GM19372 (cell line): ENCODE results near the gene POLR2E.

ENCODE experiments used
- ATAC-seq: cut with Tn5 transposase; IDR thresholded peaks from one replicate; pipeline ENCODE4 v1.9.1; 2021; ENCODE audit warnings: mild to moderate bottlenecking, low read depth, moderate library complexity; ENCODE audit not compliant: unreplicated experiment

POLR2E gene

DNA sequence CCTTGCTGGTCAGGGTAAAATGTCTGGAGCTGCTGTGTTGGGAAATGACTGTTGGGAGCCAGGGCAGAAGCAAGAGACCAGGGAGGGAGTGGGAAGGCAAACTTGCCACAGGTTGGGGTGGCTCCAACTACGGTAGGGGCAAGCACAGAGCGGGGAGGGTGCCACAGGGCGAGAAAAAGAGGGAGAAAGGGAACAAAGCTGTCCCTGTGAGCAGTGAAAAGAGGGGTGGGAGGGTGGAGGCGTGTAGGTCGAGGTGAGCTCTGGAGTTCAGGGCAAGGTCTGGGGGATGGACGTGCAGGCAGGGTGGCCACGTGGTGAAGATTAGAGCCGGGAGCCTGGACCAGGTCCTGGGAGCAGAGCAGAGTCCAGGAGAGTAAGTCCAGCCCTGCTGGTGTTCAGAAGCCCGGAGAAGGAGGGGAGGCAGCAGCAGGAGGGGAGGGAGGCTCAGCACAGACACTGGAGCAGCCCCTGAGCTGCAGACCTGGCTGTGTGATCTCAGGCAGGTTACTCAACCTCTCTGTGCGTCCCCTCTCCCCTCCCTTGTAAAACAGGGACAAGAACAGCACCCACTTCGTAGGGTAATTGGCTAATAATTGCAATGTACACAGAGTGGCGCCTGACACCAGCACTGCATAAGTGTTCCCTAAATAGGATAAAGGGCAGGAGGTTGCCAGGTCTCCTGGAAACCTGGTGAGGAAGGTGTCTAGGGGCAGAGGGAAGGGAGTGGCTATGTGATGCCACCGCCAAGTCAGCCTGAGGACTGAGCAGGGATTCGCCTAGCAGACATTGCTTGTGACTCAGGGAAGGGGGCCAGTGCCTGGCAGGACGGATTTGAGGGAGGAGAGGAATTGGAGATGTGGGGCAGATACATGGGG lies 3.2 kb upstream of the POLR2E start:
- ATAC-seq = no peak

- no peak for ATAC-seq
Measured at GRCh38 chr19:1097810-1098176, 2.6 kb upstream of the POLR2E start.

- ATAC-seq = no peak
Measured at GRCh38 chr19:1094655-1094977, 559 bp downstream of the POLR2E start.

GRCh38 chr19:1093811-1094553 lies 1.2 kb downstream of the POLR2E start:
- no peak for ATAC-seq

GRCh38 chr19:1093330-1093729 lies 1.8 kb downstream of the POLR2E start:
- ATAC-seq = no peak

GRCh38 chr19:1091544-1092175 lies 3.5 kb downstream of the POLR2E start:
- ATAC-seq = no peak

DNA sequence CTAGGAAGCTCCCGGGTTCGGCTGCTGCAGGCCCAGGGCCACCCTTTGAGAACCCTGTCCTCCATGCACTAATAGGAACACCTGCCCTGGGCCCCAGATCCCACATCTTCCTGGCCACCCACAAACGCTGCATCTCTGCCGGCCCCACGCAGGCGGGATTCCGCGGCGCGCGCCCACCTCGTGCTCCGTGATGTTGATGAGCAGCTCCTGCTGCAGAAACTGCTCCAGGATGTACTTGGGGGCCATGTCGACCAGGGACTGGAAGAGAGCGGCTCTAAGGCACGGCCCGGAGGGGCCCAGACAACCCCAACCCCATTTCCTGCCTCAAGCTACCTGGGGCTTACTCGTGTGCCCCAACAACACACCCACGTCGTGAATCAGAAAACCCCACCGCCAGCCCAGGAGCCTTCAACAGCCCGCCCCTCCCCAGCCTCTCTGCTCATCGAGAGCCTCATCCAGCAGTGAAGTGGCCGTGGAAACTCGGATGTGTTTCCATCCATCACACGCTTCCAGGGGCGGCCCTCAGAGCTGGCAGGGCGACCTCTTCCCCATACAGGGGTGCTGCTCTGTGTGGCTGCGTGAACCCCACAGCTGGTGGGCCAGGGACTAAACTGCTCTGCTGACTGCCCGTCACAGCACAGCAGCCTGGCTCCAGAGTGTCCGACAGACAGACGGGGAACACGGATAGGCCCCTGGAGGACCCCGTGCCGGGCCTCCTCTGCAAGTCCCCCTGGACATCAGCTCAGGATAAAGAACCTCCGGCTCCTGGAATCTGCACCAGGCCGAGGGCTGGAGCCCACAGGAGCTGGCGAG lies 4.2 kb downstream of the POLR2E start:
- no peak for ATAC-seq

- ATAC-seq = no peak
Measured at GRCh38 chr19:1089891-1090290, 5.3 kb downstream of the POLR2E start.

DNA sequence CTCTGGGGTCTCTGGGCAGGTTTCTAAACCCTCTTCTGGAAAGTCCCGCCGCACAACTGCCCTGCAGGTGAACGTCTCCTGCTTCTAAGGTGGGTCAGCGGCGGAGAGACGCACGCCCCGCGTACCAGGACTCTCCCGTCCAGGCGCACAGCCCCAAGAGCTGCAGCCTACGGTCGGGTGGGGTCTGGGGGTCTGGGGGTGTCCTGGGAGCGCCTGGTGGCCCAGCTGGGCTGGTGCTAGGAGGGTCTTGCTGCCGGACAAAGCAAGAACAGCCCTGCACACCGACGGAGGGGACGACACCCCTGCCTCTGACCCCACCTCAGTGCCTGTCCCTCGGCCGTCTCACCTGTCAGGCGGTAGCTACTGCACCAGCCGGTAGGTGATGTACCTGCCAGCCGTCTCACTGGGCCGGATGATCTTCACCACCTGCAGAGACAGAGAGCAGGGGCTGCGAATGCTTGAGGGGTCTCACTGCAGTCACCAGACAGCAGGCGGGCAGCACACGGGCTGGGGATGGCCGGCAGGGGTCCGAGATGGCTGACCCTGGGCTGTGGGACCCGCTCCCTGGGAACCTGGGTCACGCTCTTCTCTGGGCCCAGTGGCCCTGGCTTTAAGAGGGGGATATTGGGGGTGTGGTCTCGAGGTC lies 5.9 kb downstream of the POLR2E start:
- ATAC-seq = no peak

DNA sequence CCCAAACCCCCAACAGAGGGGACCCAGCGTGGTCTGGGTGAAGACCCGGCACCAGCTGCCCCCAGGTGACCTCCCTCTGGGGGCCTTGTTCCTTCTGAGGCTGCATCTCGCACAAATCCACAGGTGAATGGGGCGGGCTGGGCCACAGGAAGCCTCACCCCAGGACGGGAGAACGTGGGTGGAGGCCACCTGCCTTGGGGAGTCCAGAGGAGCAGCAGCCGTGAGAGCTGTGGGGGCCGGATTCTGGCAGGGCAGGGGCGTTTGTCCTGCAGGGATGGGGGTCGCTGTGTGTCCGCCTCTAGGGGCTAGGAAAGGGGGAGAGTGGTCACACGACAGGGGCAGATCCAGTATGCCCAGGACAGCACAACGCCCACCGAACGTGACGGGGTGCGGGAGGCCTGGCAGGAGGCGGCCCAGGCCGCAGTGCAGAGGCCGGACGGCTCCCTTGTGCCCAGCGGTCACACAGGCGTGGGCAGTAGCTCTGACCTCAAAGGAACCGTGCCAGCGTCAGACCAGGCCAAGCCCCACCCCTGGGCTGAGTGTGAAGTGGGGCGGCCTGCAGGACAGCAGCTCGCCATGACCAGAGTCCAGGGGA lies 6.7 kb downstream of the POLR2E start:
- ATAC-seq = no peak

DNA sequence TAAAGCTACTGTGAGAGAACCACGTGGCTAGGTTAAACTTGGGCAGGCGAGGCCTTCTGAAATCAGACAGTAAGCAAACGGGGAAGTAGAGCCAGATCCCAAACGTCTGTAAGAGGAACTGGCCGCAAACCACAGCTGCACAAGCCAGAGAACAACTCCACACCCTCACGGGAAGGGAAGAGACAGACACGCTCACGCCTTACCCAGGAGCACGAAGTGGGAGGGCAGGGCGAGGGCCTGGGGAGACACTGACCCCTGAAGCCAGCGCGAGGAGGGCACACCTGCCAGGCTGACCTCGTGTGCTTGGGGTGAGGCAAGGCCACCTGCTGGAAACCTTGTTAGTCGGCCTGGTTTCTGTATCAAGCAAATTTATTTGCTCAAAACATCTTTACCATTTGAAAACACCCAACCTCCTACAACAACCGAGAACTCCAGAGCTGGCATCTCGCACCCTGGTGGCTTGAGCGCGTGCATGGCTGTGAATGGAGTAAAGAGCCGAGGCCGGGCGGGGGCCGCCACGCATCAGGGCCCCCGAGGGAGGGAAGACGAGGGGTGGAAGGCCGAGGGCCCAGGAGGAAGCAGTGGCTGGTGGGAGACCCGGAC lies 7.3 kb downstream of the POLR2E start:
- ATAC-seq = no peak

- ATAC-seq = no peak
Measured at GRCh38 chr19:1086613-1087012, 8.6 kb downstream of the POLR2E start.

DNA sequence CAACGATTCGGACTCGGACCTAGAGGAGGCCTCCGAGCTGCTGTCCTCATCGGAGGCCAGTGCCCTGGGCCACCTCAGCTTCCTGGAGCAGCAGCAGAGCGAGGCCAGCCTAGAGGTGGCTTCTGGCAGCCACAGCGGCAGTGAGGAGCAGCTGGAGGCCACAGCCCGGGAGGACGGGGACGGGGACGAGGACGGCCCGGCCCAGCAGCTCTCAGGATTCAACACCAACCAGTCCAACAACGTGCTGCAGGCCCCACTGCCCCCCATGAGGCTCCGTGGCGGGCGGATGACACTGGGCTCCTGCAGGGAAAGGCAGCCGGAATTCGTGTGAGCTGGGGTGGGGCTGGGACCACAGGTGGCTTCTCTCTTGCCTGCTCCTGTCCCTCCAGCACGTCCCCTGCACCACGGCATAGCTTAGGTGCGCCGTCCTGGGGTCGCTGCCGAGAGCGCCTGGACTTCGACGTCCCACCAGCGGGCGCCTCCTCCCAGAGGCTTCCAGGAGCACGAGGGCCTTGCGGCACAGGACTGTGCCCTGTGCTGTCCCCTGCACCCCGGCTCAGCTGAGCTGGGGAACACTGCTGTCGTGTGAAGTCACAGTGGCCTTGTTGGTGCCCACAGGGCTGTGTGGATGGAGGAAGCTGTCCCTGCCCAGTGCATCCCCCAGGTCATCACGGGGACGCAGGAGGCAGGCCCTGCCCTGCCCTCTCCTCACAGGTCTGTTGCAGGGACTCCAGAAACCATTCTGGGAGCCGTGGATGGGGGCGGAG lies 9.3 kb downstream of the POLR2E start:
- no peak for ATAC-seq

GRCh38 chr19:1085053-1085658 lies 10.0 kb downstream of the POLR2E start:
- no peak for ATAC-seq

GRCh38 chr19:1084024-1084868 lies 10.9 kb downstream of the POLR2E start:
- no peak for ATAC-seq

GRCh38 chr19:1082928-1083816 lies 12.0 kb downstream of the POLR2E start:
- no peak for ATAC-seq
